Glomerular visceral epithelial cell (primary cell): ENCODE measurements around the gene BCL7B.
A peak's percentile ranks its signal among the peaks of the same experiment; 100 is the strongest.
"Not testable (repeated sequence)": the region's sequence is repeated elsewhere in the genome, so short reads cannot be mapped to it uniquely, and the experiment has no call there.

ENCODE experiments used
- DNase-seq: peaks from one replicate; pipeline ENCODE4 v3.0.0-alpha.2; 2016; ENCODE audit errors: extremely low spot score

Gene BCL7B

DNA sequence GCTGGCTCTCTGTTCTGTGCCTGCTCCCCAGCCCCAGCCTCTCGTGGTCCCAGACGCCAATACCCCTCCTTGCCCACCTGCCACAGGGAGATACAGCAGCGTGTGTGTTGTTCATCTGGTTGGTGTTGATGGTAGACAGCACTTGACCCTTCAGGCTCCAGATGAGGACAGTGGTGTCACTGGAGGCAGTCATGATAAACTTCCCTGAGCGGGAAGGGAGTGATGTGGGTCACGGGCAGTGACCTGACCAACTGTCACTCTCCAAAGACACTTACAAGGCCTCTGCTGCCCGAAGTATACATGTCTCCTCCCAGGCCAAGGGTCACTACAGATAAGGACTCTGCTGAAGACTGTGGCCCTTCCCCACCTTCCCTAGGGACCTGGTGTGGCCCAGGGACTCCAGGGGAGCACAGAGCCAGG, 15.3 kb upstream of the BCL7B start:
- DNase-seq = no peak

- no peak for DNase-seq
These were observed 13.5 kb upstream of the BCL7B start for GRCh38 chr7:73570977-73571376.

GRCh38 chr7:73570521-73570920, 13.0 kb upstream of the BCL7B start:
- DNase-seq = no peak

DNA sequence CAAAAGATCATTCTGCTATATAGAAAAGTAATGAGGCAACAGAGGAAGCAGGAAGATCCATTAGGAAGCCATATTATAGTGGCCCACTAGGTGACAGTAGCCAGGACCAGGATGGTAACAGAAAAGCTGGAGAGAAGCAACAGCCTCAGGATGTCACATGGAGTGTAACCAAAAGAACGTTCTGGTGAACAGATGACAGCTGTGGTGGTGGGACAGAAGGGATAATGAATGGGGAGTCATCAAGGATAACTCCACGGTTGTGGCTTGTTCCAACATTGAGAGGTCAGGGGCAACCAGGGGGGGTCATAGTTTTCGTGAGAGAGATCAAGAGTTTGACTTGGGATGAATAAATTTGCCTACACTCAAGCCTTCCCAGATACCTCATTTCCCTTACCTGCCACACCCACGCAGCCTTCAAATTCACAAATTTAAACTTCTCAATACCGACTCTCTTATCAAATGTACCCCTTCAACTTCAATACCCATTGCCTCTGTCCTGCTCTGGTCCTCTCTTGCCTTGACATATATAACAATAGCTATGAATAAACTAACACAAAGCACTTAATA, 11.6 kb upstream of the BCL7B start:
- no peak for DNase-seq

DNA sequence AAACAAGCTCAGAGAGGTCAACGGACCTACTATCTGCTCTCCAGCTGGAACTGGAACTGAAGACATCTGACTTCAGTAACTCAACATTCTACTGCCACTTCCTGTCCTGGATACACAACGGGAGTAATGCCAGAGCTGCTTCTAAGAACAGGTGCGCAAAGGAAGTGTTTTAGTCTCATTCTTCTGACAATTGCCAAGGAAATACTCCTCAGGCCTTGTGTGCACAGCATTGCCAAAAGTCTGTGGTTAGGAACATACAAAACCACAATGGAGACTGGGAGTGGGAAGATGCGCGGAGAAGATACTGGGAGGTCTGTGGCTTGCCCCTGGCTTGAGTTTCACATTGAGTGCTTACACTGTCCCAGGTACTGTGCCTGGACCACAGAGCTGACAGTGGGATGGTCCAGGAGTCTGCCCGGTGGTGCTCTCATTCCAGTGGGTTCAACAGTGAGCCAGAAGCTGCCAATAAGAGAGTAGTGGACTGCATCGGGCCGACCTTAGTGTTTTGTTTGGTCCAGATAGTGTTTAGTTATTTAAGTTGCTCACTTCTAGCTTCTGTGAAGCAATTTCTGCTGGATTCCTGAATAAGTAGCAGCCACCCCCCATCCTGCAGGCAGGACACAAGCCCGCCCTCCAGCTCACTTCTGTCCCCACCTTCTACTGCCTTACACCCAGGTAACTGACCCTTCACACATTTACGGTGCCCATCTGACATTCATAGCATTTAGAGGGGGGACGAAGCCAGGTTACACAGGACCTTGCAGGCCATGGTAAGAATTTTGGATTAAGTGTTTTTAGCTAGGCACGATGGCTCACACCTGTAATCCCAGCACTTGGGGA, 10.6 kb upstream of the BCL7B start:
- peak; percentile 38 for DNase-seq

GRCh38 chr7:73567140-73567539, 9.7 kb upstream of the BCL7B start:
- no peak for DNase-seq

DNA sequence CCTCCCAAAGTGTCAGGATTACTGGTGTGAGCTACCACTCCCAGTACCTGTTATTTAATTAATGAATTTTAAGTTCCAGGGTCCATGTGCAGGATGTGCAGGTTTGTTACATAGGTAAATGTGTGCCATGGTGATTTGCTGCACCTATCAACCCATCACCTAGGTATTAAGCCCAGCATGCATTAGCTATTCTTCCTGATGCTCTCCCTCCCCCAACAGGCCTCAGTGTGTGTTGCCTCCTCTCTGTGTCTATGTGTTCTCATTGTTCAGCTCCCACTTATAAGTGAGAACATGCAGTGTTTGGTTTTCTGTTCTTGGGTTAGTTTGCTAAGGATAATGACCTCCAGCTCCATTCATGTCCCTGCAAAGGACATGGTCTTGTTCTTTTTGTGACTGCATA, 8.9 kb upstream of the BCL7B start:
- DNase-seq = not testable (repeated sequence)

- DNase-seq = no peak
These were observed 8.3 kb upstream of the BCL7B start for GRCh38 chr7:73565675-73566340.

- DNase-seq = peak; percentile 60
These were observed 2.8 kb upstream of the BCL7B start for GRCh38 chr7:73560109-73560835.

- DNase-seq = peak; percentile 95
These were observed 438 bp downstream of the BCL7B start for GRCh38 chr7:73557108-73557396.

DNA sequence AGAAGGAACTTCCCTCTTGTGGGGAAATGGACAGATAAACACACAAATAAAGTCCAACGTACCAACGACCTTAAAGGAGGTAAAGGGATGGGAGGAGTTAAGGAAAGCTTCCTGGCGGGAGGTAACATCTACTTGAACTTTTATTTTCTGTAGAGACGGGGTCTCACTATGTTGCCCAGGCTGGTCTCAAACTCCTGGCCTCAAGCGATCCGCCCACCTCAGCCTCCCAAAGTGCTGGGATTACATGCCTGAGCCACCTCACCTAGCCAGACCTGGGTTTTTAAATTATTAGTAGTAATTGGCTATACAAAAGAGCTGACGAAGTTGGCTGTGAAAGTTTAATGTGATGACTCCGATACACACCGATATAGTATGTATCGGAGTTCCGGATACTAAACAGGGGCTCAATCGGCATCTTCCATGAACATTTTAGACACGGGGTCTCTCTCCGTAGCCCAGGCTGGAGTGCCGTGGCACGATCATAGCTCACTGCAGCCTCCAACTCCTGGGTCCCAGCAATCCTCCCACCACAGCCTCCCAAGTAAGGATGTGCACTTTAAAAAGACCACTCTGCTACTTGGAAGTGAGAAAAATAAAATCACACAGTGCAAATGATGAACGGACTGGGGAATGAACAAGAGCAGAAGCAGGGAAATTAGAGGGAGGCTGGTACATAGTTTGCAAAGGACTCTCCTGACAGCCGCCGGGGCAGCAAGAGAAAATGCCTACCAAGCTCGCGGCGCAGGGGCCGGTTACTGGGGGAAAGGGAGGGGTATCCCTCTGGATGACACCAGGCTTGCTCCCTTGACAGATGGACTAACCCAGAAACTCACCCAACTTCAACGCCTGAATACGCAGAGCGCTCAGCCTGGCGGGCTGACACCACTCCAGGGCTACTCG, 1.0 kb downstream of the BCL7B start:
- no peak for DNase-seq

DNA sequence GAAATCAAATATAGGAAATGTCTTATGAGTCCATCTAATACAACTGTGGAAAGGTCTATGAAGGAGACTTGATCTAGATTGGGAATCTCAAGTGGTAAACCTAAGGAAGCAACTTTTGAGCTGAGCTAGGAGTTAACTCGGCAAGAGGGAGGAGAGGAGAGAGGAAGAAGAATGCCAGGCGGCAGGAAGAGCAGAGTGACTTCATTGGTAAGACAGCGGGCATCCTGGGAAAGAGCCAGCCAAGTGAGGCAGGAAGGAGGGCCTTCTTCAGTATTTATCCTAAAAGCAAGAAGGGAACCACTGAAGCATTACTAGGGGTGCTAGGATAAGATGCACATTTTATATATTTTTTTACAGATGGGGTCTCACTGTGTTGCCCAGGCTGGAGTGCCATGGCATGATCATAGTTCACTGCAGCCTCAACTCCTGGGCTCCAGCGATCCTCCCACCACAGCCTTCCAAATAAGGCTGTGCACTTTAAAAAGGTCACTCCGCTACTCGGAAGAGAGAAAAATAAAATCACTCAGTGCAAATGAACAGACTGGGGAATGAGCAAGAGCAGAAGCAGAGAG, 2.0 kb downstream of the BCL7B start:
- DNase-seq = peak; percentile 46

DNA sequence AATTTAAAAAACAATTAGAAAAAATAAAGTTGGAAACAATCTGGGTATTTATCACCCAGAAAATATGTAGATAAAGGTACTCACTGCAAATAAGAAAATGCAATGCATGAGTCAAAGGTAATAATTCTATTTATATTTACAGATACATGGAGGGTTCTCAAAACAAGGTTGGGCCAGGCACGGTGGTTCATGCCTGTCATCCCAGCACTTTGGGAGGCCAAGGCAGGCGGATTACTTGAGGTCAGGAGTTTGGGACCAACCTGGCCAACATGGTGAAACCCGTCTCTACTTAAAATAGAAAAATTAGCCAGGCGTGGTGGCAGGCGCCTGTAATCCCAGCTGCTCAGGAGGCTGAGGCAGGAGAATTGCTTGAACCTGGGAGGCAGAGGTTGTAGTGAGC, 7.4 kb downstream of the BCL7B start:
- DNase-seq = not testable (repeated sequence)

DNA sequence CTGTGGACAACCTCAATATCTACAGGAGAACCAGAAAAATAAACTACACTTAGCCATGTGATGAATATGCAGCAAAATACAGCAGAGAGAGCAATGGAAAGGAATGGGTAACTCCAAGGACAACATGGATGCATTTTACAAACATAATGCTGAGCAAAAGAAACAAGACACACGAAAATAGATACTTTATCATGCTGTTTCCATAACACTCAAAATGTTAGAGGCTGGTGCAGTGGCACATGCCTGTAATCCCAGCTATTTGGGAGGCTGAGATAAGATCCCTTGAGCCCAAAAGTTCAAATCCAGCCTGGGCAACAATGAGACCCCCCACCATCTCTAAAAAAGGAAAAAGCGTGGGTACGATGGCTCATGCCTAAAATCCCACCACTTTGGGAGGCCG, 8.3 kb downstream of the BCL7B start:
- DNase-seq = no peak

- no peak for DNase-seq
These were observed 9.6 kb downstream of the BCL7B start for GRCh38 chr7:73547841-73548240.

DNA sequence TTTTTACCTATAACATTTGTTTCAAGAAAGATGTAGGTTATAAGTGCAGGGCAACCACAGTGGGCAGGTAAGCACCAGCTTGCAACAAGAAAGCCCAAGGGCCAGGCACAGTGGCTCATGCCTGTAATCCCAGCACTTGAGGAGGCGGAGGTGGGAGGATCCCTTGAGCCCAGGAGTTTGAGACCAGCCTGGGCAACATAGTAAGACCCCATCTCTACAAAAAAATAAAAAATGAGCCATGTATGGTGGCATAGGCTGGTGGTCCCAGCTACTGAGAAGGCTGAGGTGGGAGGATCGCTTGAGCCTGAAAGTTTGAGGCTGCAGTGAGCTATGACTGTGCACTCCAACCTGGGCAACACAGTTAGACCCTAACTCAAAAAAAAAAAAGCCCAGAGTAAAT, 12.8 kb downstream of the BCL7B start:
- no peak for DNase-seq

- DNase-seq = no peak
These were observed 15.8 kb downstream of the BCL7B start for GRCh38 chr7:73541722-73542121.

DNA sequence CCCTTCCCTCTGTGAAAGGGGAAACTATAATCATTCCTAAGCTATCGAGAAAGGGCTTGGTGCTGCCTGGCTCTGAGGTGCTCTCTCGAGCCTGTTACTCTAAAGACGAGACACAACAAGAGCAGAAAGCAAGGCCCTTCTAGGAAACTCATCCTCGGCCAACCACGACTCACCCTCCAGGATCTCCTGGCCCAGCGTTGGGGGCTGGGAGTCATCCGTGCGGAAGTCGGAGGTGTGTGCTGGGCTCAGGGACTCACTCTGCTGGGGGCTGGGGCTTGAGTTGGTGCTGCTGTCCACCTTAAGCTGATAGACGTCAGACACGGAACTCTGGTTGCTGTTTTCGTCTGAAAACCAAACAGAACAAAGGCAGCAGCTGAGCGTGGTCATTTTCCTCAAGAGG, 17.8 kb downstream of the BCL7B start:
- DNase-seq = peak; percentile 26

GRCh38 chr7:73538510-73538909, 19.0 kb downstream of the BCL7B start:
- not testable (repeated sequence) for DNase-seq

DNA sequence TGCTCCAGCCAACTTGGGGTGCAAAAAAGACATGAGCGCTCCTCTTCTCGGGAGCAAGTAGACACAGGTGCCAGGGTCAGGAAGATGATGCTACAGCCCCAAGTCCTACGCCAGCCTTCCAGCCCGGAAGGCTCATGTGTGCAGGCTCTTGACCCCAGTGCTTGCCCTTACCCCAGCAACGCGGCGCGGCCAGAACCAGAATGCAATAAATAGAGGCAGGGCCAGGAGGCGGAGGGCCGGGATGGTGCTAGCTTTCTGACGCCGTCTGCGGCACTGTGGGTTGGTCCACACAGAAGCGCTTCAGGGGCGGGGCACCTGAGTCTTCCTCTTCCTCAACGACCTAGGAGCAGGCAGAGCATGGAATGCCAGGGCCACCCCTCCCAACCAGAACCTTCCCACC, 20.4 kb downstream of the BCL7B start:
- DNase-seq = no peak

GRCh38 chr7:73536479-73536878, 21.0 kb downstream of the BCL7B start:
- DNase-seq = no peak
